Prostate gland (tissue), 2 donors: ENCODE measurements around the gene SYTL2.

Source experiments
- POLR2A ChIP-seq: fragments of 450-650 bp; IDR thresholded peaks from one replicate; pipeline ENCODE4 v1.6.1; 2016; ENCODE audit warnings: antibody characterized with exemption, mild to moderate bottlenecking
- POLR2AphosphoS5 ChIP-seq: sonication (generic); formaldehyde crosslinking; IDR thresholded peaks from one replicate; pipeline ENCODE4 v1.6.1; 2017; ENCODE audit warnings: antibody characterized with exemption
- TF ChIP-seq, protein P1 (sequence below), 4 experiments: fragments of 200-600 bp in 2 of 4; fragments of 450-650 bp in 2 of 4; sonication (generic) in 2 of 4; IDR thresholded peaks; 1 replicate in 3 of 4; 2 replicates in 1 of 4; pipeline ENCODE4 v1.5.1; 2016 to 2019; ENCODE audit warnings: antibody characterized with exemption in 4 of 4, mild to moderate bottlenecking in 2 of 4, moderate library complexity in 2 of 4

DNA sequence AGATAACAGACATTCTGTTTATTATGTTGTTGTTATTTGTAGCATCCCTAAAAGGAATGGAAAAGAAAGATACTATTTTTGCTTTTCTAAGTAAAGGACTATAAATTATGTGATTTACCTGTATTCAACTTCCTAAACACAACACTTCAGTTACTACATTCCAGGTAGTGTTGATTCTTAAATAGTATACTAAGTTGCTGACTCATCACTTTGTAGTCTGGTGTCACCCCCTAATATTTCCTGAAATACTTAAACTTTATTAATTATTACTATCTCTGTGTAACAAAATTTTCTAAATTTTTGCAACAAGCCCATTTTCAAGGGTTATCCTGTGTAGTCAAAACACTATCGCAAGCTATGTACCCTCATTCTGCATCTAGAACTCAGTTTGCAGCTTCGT, 7.0 kb downstream of the SYTL2 start:
- TF ChIP-seq, protein P1, sequence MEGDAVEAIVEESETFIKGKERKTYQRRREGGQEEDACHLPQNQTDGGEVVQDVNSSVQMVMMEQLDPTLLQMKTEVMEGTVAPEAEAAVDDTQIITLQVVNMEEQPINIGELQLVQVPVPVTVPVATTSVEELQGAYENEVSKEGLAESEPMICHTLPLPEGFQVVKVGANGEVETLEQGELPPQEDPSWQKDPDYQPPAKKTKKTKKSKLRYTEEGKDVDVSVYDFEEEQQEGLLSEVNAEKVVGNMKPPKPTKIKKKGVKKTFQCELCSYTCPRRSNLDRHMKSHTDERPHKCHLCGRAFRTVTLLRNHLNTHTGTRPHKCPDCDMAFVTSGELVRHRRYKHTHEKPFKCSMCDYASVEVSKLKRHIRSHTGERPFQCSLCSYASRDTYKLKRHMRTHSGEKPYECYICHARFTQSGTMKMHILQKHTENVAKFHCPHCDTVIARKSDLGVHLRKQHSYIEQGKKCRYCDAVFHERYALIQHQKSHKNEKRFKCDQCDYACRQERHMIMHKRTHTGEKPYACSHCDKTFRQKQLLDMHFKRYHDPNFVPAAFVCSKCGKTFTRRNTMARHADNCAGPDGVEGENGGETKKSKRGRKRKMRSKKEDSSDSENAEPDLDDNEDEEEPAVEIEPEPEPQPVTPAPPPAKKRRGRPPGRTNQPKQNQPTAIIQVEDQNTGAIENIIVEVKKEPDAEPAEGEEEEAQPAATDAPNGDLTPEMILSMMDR (IDR thresholded peaks at IDR 0.05), result no peak
- TF ChIP-seq POLR2A (no peak), POLR2AphosphoS5 (no peak)
